Stomach smooth muscle (tissue), 2 donors: ENCODE data around the gene FGD4.

Experiments
- H3K27ac ChIP-seq: one replicate; pipeline ENCODE4 v1.7.0; 2013; ENCODE audit warnings: mild to moderate bottlenecking, low read length, inconsistent platforms
- H3K27me3 ChIP-seq, 2 donors: one replicate each; pipeline ENCODE4 v1.7.0; 2013; ENCODE audit warnings: low read length in 2 of 2; ENCODE audit not compliant: insufficient read depth in 2 of 2, control insufficient read depth in 1 of 2
- H3K36me3 ChIP-seq, 2 donors: one replicate each; pipeline ENCODE4 v1.7.0; 2013; ENCODE audit warnings: low read length in 2 of 2; ENCODE audit not compliant: control insufficient read depth in 2 of 2, insufficient read depth in 2 of 2
- H3K4me1 ChIP-seq: one replicate; pipeline ENCODE4 v1.7.0; 2013; ENCODE audit warnings: low read length; ENCODE audit not compliant: control insufficient read depth, insufficient read depth
- H3K4me3 ChIP-seq, 2 donors: one replicate each; pipeline ENCODE4 v1.7.0; 2013; ENCODE audit warnings: low read length in 2 of 2
- H3K9ac ChIP-seq, 2 donors: one replicate each; pipeline ENCODE4 v1.7.0; 2013; ENCODE audit warnings: low read length in 2 of 2, mild to moderate bottlenecking in 1 of 2
- H3K9me3 ChIP-seq, 2 donors: one replicate each; pipeline ENCODE4 v1.7.0; 2013; ENCODE audit warnings: low read length in 2 of 2; ENCODE audit not compliant: control insufficient read depth in 2 of 2
- donor health status: healthy.
- donor health status: Pancreatic carcinoma.

Gene FGD4

GRCh38 chr12:32476446-32476845, 77.1 kb downstream of the FGD4 start:
- no peaks in the 10 kb centered on the region for H3K36me3 ChIP-seq
- no peak overlapping the region for H3K27ac ChIP-seq
- no peaks in the 10 kb centered on the region for H3K4me1 ChIP-seq
- no peaks in the 10 kb centered on the region for H3K9me3 ChIP-seq
- no peaks in the 10 kb centered on the region for H3K27me3 ChIP-seq
- no peak overlapping the region for H3K4me3 ChIP-seq
- no peak overlapping the region for H3K9ac ChIP-seq

DNA sequence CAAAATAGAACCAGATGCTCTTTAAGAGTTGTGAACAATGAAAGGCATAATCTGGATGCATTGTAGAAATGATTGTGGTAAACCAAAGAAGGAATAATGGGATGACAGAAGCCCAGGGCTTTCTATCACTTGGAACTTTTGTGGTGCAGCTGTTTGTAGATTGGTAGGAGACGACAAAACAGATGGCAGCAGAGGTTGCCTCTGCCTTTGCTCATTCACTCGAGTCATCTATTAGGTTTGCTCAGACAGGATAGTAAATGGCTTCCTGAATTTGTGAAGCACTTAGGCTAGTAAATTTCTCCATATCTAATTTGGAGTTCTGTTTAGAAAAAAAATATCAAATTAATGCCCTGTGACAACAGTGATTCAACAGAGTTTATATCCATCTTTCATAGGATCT, 78.4 kb downstream of the FGD4 start:
- no peaks in the 10 kb centered on the region for H3K9me3 ChIP-seq
- no peak overlapping the region for H3K27ac ChIP-seq
- H3K4me3 ChIP-seq: no peak overlapping the region
- H3K27me3 ChIP-seq: no peaks in the 10 kb centered on the region
- no peaks in the 10 kb centered on the region for H3K36me3 ChIP-seq
- no peak overlapping the region for H3K9ac ChIP-seq
- no peaks in the 10 kb centered on the region for H3K4me1 ChIP-seq

- Histone ChIP-seq H3K9ac (no peak overlapping the region), H3K27ac (no peak overlapping the region), H3K27me3 (no peaks in the 10 kb centered on the region), H3K36me3 (no peaks in the 10 kb centered on the region), H3K4me3 (no peak overlapping the region), H3K4me1 (no peaks in the 10 kb centered on the region), H3K9me3 (no peaks in the 10 kb centered on the region)
These were observed 78.8 kb downstream of the FGD4 start for GRCh38 chr12:32478166-32478565.

- no peak overlapping the region for H3K9ac ChIP-seq
- no peak overlapping the region for H3K27ac ChIP-seq
- no peaks in the 10 kb centered on the region for H3K9me3 ChIP-seq
These were observed 79.7 kb downstream of the FGD4 start for GRCh38 chr12:32478858-32479725.

DNA sequence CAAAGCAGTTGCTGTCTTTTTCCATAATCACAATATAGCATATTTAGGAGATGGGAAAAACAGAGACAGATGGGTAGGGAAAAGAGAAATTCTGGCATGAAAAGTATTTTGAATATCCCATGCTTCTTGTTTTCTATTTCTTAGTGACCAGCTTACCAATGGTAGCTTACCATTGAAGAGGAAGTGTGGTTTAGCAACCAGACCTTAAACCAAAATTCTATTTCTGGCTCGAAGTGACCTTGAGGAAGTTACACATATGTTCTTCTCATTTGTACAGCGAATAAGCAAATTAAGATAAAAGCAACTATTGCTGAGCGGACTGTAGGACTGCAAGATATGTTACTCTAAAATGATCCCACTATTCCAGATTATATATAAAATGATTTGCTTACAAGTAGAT, 82.9 kb downstream of the FGD4 start:
- no peaks in the 10 kb centered on the region for H3K9me3 ChIP-seq
- H3K4me3 ChIP-seq: no peak overlapping the region
- H3K36me3 ChIP-seq: no peaks in the 10 kb centered on the region
- no peaks in the 10 kb centered on the region for H3K4me1 ChIP-seq
- H3K27me3 ChIP-seq: no peaks in the 10 kb centered on the region
- H3K27ac ChIP-seq: no peak overlapping the region
- H3K9ac ChIP-seq: no peak overlapping the region

More at GRCh38 chr12:32478858-32479725, 79.7 kb downstream of the FGD4 start:
- no peaks in the 10 kb centered on the region for H3K4me1 ChIP-seq
- no peaks in the 10 kb centered on the region for H3K27me3 ChIP-seq
- H3K4me3 ChIP-seq: no peak overlapping the region
- no peaks in the 10 kb centered on the region for H3K36me3 ChIP-seq

- H3K27ac ChIP-seq: no peak overlapping the region
- H3K4me3 ChIP-seq: no peak overlapping the region
- no peaks in the 10 kb centered on the region for H3K4me1 ChIP-seq
- H3K36me3 ChIP-seq: no peaks in the 10 kb centered on the region
- H3K9me3 ChIP-seq: no peaks in the 10 kb centered on the region
- H3K27me3 ChIP-seq: no peaks in the 10 kb centered on the region
- H3K9ac ChIP-seq: no peak overlapping the region
These were observed 84.1 kb downstream of the FGD4 start for GRCh38 chr12:32483499-32483898.

GRCh38 chr12:32483993-32484392, 84.6 kb downstream of the FGD4 start:
- no peaks in the 10 kb centered on the region for H3K4me1 ChIP-seq
- H3K27me3 ChIP-seq: no peaks in the 10 kb centered on the region
- no peak overlapping the region for H3K9ac ChIP-seq
- no peak overlapping the region for H3K4me3 ChIP-seq
- no peaks in the 10 kb centered on the region for H3K36me3 ChIP-seq
- H3K27ac ChIP-seq: no peak overlapping the region
- no peaks in the 10 kb centered on the region for H3K9me3 ChIP-seq

GRCh38 chr12:32486158-32486557, 86.8 kb downstream of the FGD4 start:
- Histone ChIP-seq H3K4me3 (no peak overlapping the region), H3K27me3 (no peaks in the 10 kb centered on the region), H3K9me3 (no peaks in the 10 kb centered on the region), H3K36me3 (no peaks in the 10 kb centered on the region), H3K4me1 (no peaks in the 10 kb centered on the region), H3K9ac (no peak overlapping the region), H3K27ac (no peak overlapping the region)

DNA sequence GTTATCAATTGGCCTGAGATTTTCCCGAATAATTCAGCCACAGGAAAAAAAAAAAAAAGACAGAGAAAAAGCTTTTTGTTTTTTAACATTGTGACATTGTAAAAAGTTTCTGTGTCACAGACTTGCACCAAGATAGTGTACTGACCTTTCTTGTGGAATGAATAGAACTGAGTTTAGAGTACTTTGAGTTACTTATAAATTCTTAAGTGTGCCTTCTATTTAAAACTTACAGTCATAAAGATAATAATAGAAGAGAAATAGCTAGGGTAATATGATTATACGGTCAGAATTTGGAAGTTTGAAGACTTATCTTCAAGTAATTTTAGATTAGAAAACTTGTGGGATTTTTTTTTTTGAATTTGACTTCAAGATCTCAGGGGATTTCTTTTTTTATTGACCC, 88.8 kb downstream of the FGD4 start:
- H3K27ac ChIP-seq: no peak overlapping the region
- H3K9ac ChIP-seq: no peak overlapping the region
- H3K36me3 ChIP-seq: no peaks in the 10 kb centered on the region
- no peaks in the 10 kb centered on the region for H3K9me3 ChIP-seq
- no peaks in the 10 kb centered on the region for H3K4me1 ChIP-seq
- no peaks in the 10 kb centered on the region for H3K27me3 ChIP-seq
- no peak overlapping the region for H3K4me3 ChIP-seq

DNA sequence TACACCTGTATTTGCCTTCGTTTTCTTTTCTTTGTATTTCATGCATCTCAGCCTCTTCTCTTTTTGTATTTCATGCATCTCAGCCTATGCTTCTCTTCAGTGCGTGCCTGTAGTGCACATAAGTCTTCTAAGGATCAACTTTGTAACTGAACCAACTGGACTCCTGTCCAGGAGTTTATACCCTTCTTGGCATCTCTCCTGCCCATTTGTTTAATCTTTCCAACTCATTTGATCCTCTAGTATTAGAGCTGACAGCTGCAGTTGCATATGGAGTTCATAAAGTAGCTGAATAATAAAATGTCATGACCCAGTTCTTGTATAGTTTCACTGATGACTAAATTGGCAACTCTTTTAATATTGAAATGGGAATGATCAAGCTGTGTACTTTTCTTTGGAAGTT, 89.7 kb downstream of the FGD4 start:
- Histone ChIP-seq H3K27ac (no peak overlapping the region), H3K27me3 (no peaks in the 10 kb centered on the region), H3K4me1 (no peaks in the 10 kb centered on the region), H3K36me3 (no peaks in the 10 kb centered on the region), H3K4me3 (no peak overlapping the region), H3K9ac (no peak overlapping the region), H3K9me3 (no peaks in the 10 kb centered on the region)

- Histone ChIP-seq H3K4me3 (no peak overlapping the region), H3K4me1 (no peaks in the 10 kb centered on the region), H3K9me3 (no peaks in the 10 kb centered on the region), H3K27me3 (no peaks in the 10 kb centered on the region), H3K9ac (no peak overlapping the region), H3K36me3 (no peaks in the 10 kb centered on the region), H3K27ac (no peak overlapping the region)
These were observed 91.4 kb downstream of the FGD4 start for GRCh38 chr12:32490801-32491200.
